NCI-H748 treated with DMSO at 0.1 percent for 48 hours (cell line): ENCODE data around the gene GJC1.
A peak's percentile ranks its signal among the peaks of the same experiment; 100 is the strongest.

Experiments
- DNase-seq: peaks from one replicate; lab custom pipeline; 2025; lab: John Stamatoyannopoulos, UW

Gene GJC1

DNA sequence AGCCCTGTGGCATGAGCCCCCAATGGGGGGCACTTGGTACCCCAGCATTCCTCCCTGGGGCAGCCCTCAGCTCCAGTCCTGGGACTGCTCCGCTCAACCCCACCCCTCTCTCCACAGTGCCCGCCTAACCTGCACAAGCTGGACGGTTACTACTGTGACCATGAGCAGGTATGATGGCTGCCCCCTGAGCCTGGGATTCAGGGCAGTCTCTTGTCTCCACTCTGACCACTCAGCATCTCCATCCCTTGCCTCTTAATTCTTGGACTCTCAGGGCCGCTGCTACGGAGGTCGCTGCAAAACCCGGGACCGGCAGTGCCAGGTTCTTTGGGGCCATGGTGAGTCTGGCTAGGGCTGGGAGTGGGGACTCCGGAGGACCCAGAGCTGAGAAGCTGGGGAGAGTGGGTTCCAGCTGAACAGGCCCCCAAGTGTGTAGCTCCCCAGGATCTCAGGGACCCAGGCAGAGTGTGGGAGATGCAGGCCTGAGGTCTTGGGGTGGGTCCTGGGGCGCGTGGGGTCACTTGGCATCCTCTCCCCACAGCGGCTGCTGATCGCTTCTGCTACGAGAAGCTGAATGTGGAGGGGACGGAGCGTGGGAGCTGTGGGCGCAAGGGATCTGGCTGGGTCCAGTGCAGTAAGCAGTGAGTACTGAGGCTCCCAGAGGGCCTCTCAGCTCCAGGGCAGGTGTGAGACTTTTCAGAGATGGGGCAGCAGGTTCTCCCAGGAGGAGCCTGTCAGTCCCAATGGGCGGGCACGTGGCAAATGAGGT lies 53.3 kb downstream of the GJC1 start:
- no peak for DNase-seq

DNA sequence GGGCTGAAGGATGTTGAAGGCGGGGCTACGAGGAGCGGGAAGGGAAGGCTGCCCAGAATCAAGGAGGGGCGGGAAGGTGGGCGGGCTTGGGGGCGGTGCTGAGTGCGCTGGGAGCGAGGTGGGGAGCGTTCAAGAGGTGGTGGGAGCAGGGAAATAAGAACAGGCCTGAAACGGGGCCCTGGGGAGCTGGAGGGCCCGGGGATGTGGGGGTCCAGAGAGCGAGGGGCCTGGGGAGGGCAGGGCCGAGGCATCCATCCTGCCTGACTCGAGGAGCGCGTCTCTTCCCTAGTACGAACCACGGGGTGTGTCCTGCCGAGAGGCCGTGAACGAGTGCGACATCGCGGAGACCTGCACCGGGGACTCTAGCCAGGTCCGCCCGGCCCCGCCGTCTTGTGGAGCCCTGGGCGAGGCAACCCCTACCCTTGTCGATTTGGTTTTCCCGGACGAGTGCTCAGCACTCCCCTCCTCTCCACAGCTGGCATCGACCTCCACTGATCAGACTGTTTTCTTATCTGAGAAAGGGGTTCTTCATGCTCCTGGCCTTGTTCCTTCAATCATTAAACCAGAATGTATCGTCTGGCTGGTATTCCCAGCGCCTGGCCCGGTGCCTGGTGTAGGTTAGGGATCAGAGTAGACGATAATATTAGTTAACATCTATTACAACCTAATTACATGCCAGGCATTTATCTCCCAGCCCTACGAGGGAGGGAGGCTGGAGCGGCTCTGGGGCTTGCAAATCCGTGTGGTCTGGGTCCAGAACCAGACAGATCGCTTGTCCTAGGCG lies 54.1 kb downstream of the GJC1 start:
- DNase-seq: peak; percentile 72

DNA sequence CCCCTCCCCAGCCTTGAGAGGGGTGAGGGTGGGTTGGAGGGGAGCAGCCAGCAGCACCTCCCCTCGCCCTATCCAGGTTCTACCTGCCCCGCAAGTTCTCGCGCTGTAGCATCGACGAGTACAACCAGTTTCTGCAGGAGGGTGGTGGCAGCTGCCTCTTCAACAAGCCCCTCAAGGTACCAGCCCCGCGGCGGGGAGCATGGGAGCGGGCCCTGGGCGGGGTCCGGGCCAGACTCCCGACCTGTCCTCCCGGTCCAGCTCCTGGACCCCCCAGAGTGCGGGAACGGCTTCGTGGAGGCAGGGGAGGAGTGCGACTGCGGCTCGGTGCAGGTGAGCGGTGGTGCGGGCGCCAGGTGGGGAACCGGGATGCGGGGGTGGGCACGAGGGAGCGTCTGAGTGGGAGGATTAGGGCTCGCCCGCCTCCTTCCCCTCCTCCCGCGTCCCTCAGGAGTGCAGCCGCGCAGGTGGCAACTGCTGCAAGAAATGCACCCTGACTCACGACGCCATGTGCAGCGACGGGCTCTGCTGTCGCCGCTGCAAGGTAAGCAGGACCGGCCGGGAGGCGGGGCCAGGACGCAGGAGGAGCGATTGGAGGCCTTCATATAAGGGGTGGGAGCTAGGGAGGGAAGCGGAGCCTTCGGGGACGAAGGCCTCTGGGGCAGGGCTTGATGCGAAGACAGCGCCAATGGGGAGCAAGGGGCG lies 54.8 kb downstream of the GJC1 start:
- DNase-seq: peak; percentile 97

DNA sequence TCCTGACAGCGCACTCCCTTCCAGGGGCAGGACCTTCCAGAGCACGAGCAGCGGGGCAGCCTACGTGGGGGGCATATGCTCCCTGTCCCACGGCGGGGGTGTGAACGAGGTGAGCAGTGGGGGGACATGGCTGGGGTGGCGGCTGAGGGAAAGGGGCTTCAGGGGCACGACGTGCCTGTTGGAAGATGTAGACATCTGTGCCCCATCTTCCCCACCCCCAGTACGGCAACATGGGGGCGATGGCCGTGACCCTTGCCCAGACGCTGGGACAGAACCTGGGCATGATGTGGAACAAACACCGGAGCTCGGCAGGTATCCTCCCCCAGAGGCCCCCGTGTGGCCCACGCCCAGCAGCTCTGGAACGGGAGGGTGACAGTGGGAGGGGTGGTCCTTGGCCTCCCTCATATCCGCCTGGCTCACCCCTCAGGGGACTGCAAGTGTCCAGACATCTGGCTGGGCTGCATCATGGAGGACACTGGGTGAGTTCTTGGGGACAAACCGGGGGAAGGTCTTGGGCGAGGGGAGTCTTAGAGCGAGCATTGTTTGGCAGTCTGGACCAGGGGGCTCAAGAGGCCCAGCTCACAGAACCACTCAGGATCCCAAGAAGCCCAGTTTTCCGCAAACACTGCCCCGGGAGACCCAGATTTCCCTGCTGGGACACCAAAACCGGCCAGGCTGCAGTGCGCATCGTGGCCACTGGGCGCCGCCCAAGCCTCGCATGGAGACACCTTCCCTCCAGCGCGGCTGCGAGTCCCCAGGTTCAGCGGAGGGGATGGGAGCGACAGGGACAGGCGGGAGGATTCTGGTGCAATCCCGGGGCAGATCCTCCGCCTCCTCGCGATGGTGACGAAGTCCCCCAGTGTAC lies 55.6 kb downstream of the GJC1 start:
- peak; percentile 76 for DNase-seq

DNA sequence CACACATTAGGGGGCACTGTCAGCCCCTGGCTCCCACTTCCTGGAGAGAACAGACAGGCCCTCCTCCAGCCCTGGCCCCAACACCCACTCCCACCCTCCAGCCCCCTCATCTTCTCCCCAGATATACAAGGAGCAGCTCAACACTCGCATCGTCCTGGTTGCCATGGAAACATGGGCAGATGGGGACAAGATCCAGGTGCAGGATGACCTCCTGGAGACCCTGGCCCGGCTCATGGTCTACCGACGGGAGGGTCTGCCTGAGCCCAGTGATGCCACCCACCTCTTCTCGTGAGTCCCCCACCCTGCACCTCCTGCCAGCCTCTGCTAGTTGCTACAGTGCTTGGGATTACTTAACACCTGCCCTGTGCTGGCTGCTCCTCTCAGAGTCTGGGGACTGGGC lies 56.9 kb downstream of the GJC1 start:
- DNase-seq: no peak

GRCh38 chr17:44772308-44773045 lies 57.6 kb downstream of the GJC1 start:
- no peak for DNase-seq

DNA sequence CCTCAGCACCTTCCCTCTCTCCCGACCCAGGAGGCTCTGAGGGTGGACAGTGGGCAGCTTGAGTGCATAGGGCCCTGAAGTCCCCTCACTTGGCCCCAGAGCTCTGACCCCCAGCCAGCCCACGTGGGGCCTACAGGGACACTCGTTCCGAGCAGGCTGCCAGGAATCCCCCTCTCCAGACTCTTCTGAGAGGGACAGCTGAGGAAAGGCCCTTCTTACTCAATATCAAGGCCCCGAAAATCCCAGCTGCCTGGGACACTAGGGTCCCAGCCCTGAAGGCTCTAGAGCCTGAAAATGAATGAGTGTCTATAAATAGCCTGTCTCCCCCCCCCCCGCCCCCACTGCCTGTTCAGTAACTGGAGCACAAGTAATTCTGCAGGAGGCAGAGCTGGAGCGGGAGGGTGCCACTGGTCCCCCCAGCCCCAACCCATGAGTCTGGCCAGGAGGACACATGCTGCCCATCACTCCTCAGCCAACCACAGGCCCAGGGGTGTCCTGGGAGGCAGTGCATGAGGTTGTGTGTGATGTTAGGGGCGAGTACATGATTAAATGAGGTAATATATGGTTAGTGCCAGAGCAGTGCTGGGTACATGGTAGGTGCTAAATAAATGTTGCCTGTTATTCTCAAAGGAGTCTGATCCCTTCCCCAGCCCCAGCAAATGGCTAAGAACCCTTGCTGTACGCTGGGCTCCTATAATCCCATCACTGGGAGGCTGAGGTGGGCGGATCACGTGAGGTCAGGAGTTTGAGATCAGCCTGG lies 59.7 kb downstream of the GJC1 start:
- DNase-seq: no peak

- DNase-seq: no peak
These were observed 60.4 kb downstream of the GJC1 start for GRCh38 chr17:44769647-44770084.

GRCh38 chr17:44769230-44769629 lies 60.9 kb downstream of the GJC1 start:
- DNase-seq: no peak

GRCh38 chr17:44768505-44769142 lies 61.5 kb downstream of the GJC1 start:
- no peak for DNase-seq

DNA sequence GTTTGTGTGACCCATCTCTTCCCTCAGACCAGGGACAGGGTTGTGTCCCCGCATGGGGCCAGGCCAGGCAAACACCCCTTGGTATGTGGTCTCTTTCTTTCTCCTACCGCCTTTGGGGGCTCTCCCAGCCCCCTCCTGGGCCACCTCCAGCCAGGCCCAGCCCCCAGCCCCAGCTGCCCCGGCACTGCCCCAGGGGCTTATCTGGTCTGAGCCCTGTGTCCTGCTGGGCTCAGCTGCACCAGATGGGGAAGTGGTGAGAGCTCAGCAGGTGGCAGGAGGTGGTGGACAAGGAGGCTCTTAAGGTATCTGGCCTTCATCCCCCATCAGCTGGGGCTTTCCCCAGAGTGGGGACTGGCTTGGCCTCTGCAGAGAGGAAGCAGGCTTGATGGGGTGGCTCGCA lies 62.6 kb downstream of the GJC1 start:
- no peak for DNase-seq

DNA sequence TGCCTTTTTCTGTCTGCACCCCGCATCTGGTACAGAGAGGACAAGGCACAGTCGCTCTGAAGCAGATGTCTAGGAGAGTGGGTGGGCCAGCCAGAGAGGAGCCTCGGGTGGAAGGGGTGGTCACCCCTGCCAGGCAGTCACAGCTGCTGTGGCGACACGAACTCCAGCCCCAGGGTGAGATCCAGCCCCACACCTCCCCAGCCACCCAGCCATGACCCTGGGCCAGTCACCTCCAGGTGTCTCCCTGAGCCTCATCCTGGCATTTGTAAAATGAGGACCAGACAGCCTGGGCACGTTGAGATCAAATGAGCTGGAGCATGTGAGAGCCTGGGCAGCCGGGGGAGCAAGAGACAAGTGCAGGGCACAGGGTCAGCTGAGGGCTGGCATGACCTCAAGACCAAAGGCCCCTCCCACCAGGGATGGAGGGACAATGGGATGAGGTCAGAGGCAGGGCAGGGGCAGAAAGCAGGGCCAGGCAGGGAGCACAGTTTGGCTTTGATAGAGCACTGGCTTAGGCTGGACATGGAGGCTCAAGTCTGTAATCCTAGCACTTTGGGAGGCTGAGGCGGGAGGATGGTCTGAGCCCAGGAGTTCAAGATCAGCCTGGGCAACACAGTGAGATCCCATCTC lies 63.6 kb downstream of the GJC1 start:
- DNase-seq: no peak

- no peak for DNase-seq
These were observed 64.1 kb downstream of the GJC1 start for GRCh38 chr17:44765965-44766364.

DNA sequence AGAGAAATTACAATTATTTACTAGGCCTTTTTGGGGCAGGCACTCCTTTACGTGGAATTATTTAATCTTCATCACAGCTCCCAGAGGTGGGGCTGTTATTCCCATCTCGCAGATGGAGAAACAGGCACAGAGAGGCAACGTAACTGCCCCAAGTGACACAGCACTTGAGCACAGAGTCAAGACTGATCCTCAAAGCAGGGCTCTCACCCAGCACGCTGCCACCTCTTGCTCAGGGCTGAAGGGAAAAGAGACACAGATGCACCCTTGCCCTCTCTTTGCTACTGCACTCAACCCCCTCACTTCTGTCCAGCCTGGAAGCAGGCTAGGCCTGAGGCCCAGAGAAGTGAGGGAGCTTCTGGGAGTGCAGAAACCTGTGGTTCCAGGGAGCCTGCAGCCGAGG lies 66.9 kb downstream of the GJC1 start:
- no peak for DNase-seq

- no peak for DNase-seq
These were observed 67.9 kb downstream of the GJC1 start for GRCh38 chr17:44761932-44762810.

- no peak for DNase-seq
These were observed 69.4 kb downstream of the GJC1 start for GRCh38 chr17:44760474-44761308.

DNA sequence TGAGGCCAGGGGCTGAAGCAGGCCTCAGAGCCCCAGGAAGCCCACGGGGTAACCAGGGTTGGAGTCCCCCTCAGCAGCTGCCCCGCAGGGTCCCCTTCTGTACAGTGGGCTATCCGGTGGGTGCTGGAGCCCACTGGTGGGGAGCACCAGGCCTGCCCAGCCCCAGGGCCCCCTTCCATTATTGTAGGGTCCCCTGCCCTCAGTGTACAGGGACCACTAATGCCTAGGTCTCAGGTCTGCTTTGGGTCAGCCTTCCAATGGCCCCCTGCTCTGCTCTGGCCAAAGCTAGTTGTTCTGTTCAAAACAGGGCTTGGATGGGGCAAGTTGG lies 70.2 kb downstream of the GJC1 start:
- no peak for DNase-seq
